A673 (cell line): ENCODE measurements around the gene ZNF619.

ENCODE experiments used
- EZH2 ChIP-seq: fragments of 200-600 bp; sonication (generic); IDR thresholded peaks from 2 replicates; pipeline ENCODE4 v1.6.1; 2017; ENCODE audit warnings: borderline replicate concordance, low read depth, mild to moderate bottlenecking, mixed read lengths, antibody characterized with exemption, low read length; ENCODE audit not compliant: poor library complexity, severe bottlenecking
- TF ChIP-seq, protein P1 (sequence below): fragments of 300-800, 200-600 bp; sonication (generic); conservative IDR thresholded peaks from 2 replicates; pipeline ENCODE4 v1.5.1; 2017; ENCODE audit warnings: low read depth, mild to moderate bottlenecking, antibody characterized with exemption, low read length, moderate library complexity, mixed read lengths

DNA sequence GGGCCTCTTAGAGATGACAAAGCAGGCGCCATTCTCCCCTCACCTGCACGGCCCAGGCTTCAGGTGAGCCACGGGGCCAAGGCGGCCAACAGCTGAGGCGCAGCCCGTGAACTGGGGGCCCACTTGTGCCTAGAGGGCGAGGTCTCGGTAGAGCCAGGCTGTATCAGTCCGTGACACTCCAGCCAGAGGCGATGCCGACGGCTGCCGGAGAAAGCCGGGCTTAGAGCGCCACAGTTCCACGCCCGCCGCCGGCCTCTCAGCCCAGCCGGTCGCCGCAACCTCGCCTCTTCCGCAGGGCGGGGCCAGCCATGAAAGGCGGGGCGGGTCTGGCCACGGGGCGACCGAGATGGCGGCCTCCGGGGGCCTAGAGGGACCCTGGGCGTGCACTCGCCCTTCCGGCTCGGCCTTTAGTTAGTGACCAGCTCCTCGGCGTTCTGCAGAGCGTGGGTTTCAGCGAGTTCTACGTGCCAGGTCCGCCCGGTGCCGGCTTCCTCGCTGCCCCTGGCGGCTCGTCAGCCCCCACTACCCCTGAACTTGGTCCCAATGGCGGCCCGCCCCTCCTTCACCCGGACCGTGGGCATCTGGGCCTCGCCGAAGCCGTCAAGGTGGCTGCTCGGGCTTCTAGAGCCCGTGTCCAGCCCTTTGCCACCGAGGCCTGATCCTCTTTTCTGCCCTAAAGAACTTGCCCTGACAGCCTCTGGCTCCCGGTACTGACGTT lies 47.8 kb downstream of the ZNF619 start, which contains the start of gene ZNF621:
- TF ChIP-seq, protein P1, sequence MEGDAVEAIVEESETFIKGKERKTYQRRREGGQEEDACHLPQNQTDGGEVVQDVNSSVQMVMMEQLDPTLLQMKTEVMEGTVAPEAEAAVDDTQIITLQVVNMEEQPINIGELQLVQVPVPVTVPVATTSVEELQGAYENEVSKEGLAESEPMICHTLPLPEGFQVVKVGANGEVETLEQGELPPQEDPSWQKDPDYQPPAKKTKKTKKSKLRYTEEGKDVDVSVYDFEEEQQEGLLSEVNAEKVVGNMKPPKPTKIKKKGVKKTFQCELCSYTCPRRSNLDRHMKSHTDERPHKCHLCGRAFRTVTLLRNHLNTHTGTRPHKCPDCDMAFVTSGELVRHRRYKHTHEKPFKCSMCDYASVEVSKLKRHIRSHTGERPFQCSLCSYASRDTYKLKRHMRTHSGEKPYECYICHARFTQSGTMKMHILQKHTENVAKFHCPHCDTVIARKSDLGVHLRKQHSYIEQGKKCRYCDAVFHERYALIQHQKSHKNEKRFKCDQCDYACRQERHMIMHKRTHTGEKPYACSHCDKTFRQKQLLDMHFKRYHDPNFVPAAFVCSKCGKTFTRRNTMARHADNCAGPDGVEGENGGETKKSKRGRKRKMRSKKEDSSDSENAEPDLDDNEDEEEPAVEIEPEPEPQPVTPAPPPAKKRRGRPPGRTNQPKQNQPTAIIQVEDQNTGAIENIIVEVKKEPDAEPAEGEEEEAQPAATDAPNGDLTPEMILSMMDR = no peak
- TF ChIP-seq EZH2 = no peak
